IgD-negative memory B cell (primary cell): ENCODE measurements around the gene TANK. TPM values are rescaled to one million over a fixed set of nuclear protein-coding genes. Genes with fewer than 3 reads are reported as not detected.

Experiments
- H3K27ac Mint-ChIP-seq, 3 donors: one replicate each; pipeline ENCODE4 v1.8.0; 2020 to 2022; ENCODE audit warnings: mild to moderate bottlenecking in 3 of 3, mixed read lengths in 3 of 3, moderate library complexity in 1 of 3
- H3K27me3 Mint-ChIP-seq: one replicate; pipeline ENCODE4 v1.8.0; 2021; ENCODE audit warnings: mixed read lengths
- H3K36me3 Mint-ChIP-seq: one replicate; pipeline ENCODE4 v1.8.0; 2020; ENCODE audit warnings: mild to moderate bottlenecking, mixed read lengths
- H3K4me1 Mint-ChIP-seq, 3 donors: one replicate each; pipeline ENCODE4 v1.8.0; 2020 to 2022; ENCODE audit warnings: mixed read lengths in 3 of 3, mild to moderate bottlenecking in 1 of 3
- H3K4me3 Mint-ChIP-seq, 4 donors: one replicate each; pipeline ENCODE4 v1.8.0; 2020 to 2022; ENCODE audit warnings: mild to moderate bottlenecking in 4 of 4, mixed read lengths in 4 of 4, moderate library complexity in 3 of 4
- H3K9me3 Mint-ChIP-seq, 3 donors: one replicate each; pipeline ENCODE4 v1.8.0; 2020 to 2021; ENCODE audit warnings: mixed read lengths in 3 of 3, mild to moderate bottlenecking in 1 of 3
- polyA plus RNA-seq: library from polyadenylated mRNA; unstranded; fragments of 300-500 nt; fragmentation: Illumina TruSeq; gene quantifications from one replicate; pipeline ENCODE4 v1.2.3, GENCODE V29; 2021

The TANK gene
- 90.1 TPM for polyA plus RNA-seq

- Mint-ChIP-seq H3K9me3 (no peaks in the 10 kb centered on the region), H3K27ac (peak within 1 kb of the TSS; percentile 81 to 99 (median 82)), H3K4me3 (peak within 1 kb of the TSS; percentile 91 to 100 (median 97)), H3K4me1 (peaks cover 27 to 57% (median 42%) of the 10 kb centered on the region in 3 donors), H3K36me3 (peaks cover 8% of the 10 kb centered on the region), H3K27me3 (no peaks in the 10 kb centered on the region)
Measured at GRCh38 chr2:161160226-161161073, at the start of gene TANK. TSS of gene TANK (plus strand) at chr2:161160428. CDS start at chr2:161179663, 19,235 bp downstream.

- Mint-ChIP-seq H3K9me3 (no peaks in the 10 kb centered on the region), H3K36me3 (no peaks in the 10 kb centered on the region), H3K4me1 (peaks cover 6 to 10% (median 9%) of the 10 kb centered on the region in 3 donors), H3K4me3 (no peak overlapping the region), H3K27me3 (no peaks in the 10 kb centered on the region), H3K27ac (no peak overlapping the region)
Measured at GRCh38 chr2:161111531-161111930, 48.7 kb upstream of the TANK start.

- H3K4me3 Mint-ChIP-seq: no peak overlapping the region
- no peaks in the 10 kb centered on the region for H3K27me3 Mint-ChIP-seq
- H3K9me3 Mint-ChIP-seq: no peaks in the 10 kb centered on the region
- no peaks in the 10 kb centered on the region for H3K36me3 Mint-ChIP-seq
- H3K4me1 Mint-ChIP-seq: peaks cover 5 to 11% (median 10%) of the 10 kb centered on the region in 3 donors
- H3K27ac Mint-ChIP-seq: no peak overlapping the region
Measured at GRCh38 chr2:161112908-161113307, 47.3 kb upstream of the TANK start.

- Mint-ChIP-seq H3K9me3 (no peaks in the 10 kb centered on the region), H3K36me3 (no peaks in the 10 kb centered on the region), H3K4me1 (peaks cover 5 to 11% (median 10%) of the 10 kb centered on the region in 3 donors), H3K27me3 (no peaks in the 10 kb centered on the region), H3K27ac (no peak overlapping the region), H3K4me3 (no peak overlapping the region)
Measured at GRCh38 chr2:161113693-161114575, 46.3 kb upstream of the TANK start.

GRCh38 chr2:161115205-161115604, 45.0 kb upstream of the TANK start:
- Mint-ChIP-seq H3K4me1 (peaks cover 8 to 12% (median 11%) of the 10 kb centered on the region in 3 donors), H3K27ac (no peak overlapping the region), H3K36me3 (no peaks in the 10 kb centered on the region), H3K27me3 (no peaks in the 10 kb centered on the region), H3K9me3 (no peaks in the 10 kb centered on the region), H3K4me3 (no peak overlapping the region)

GRCh38 chr2:161115605-161116380, 44.4 kb upstream of the TANK start:
- no peaks in the 10 kb centered on the region for H3K27me3 Mint-ChIP-seq
- H3K4me1 Mint-ChIP-seq: peaks cover 8 to 12% (median 11%) of the 10 kb centered on the region in 3 donors
- no peak overlapping the region for H3K4me3 Mint-ChIP-seq
- H3K36me3 Mint-ChIP-seq: no peaks in the 10 kb centered on the region
- no peaks in the 10 kb centered on the region for H3K9me3 Mint-ChIP-seq
- no peak overlapping the region for H3K27ac Mint-ChIP-seq

- Mint-ChIP-seq H3K36me3 (no peaks in the 10 kb centered on the region), H3K27me3 (no peaks in the 10 kb centered on the region), H3K9me3 (no peaks in the 10 kb centered on the region), H3K27ac (no peak overlapping the region), H3K4me3 (no peak overlapping the region), H3K4me1 (peaks cover 8 to 12% (median 11%) of the 10 kb centered on the region in 3 donors)
Measured at GRCh38 chr2:161116509-161116908, 43.7 kb upstream of the TANK start.

- Mint-ChIP-seq H3K9me3 (no peaks in the 10 kb centered on the region), H3K36me3 (no peaks in the 10 kb centered on the region), H3K27ac (no peak overlapping the region), H3K4me3 (no peak overlapping the region), H3K27me3 (no peaks in the 10 kb centered on the region), H3K4me1 (peaks cover 8 to 12% (median 11%) of the 10 kb centered on the region in 3 donors)
Measured at GRCh38 chr2:161117506-161117905, 42.7 kb upstream of the TANK start.

- Mint-ChIP-seq H3K27ac (no peak overlapping the region), H3K27me3 (peaks cover 1% of the 10 kb centered on the region), H3K9me3 (no peaks in the 10 kb centered on the region), H3K4me3 (no peak overlapping the region), H3K36me3 (no peaks in the 10 kb centered on the region), H3K4me1 (peaks cover 8 to 18% (median 11%) of the 10 kb centered on the region in 3 donors)
Measured at GRCh38 chr2:161118722-161119121, 41.5 kb upstream of the TANK start.

GRCh38 chr2:161119483-161119882, 40.7 kb upstream of the TANK start:
- Mint-ChIP-seq H3K36me3 (no peaks in the 10 kb centered on the region), H3K4me3 (no peak overlapping the region)

GRCh38 chr2:161120775-161121174, 39.5 kb upstream of the TANK start:
- Mint-ChIP-seq H3K9me3 (no peaks in the 10 kb centered on the region), H3K27ac (no peak overlapping the region), H3K4me1 (peaks cover 12 to 27% (median 17%) of the 10 kb centered on the region in 3 donors), H3K27me3 (peaks cover 1% of the 10 kb centered on the region), H3K36me3 (no peaks in the 10 kb centered on the region), H3K4me3 (no peak overlapping the region)

More at GRCh38 chr2:161119483-161119882, 40.7 kb upstream of the TANK start:
- H3K27me3 Mint-ChIP-seq: peaks cover 1% of the 10 kb centered on the region
- no peak overlapping the region for H3K27ac Mint-ChIP-seq
- peaks cover 13 to 26% (median 18%) of the 10 kb centered on the region in 3 donors for H3K4me1 Mint-ChIP-seq
- H3K9me3 Mint-ChIP-seq: no peaks in the 10 kb centered on the region

GRCh38 chr2:161121622-161122021, 38.6 kb upstream of the TANK start:
- H3K9me3 Mint-ChIP-seq: no peaks in the 10 kb centered on the region
- no peak overlapping the region for H3K4me3 Mint-ChIP-seq
- peaks cover 1% of the 10 kb centered on the region for H3K27me3 Mint-ChIP-seq
- peaks cover 8 to 20% (median 9%) of the 10 kb centered on the region in 3 donors for H3K4me1 Mint-ChIP-seq
- no peaks in the 10 kb centered on the region for H3K36me3 Mint-ChIP-seq
- no peak overlapping the region for H3K27ac Mint-ChIP-seq

GRCh38 chr2:161122772-161123530, 37.3 kb upstream of the TANK start:
- H3K4me1 Mint-ChIP-seq: peaks cover 7 to 18% (median 8%) of the 10 kb centered on the region in 3 donors
- no peaks in the 10 kb centered on the region for H3K9me3 Mint-ChIP-seq
- H3K4me3 Mint-ChIP-seq: no peak overlapping the region
- no peak overlapping the region for H3K27ac Mint-ChIP-seq
- H3K36me3 Mint-ChIP-seq: no peaks in the 10 kb centered on the region
- peaks cover 1% of the 10 kb centered on the region for H3K27me3 Mint-ChIP-seq

GRCh38 chr2:161123531-161124030, 36.6 kb upstream of the TANK start:
- Mint-ChIP-seq H3K27ac (no peak overlapping the region), H3K9me3 (no peaks in the 10 kb centered on the region), H3K4me3 (no peak overlapping the region), H3K27me3 (peaks cover 1% of the 10 kb centered on the region), H3K36me3 (no peaks in the 10 kb centered on the region), H3K4me1 (peaks cover 7 to 18% (median 8%) of the 10 kb centered on the region in 3 donors)
